Small intestine (tissue), 7 donors: Measurements from ENCODE around the gene KCTD17. TPM values are rescaled to one million over a fixed set of nuclear protein-coding genes. Genes with fewer than 3 reads are reported as not detected.
"Not testable (repeated sequence)": the region's sequence is repeated elsewhere in the genome, so short reads cannot be mapped to it uniquely, and the experiment has no call there.

ENCODE experiments used
- DNase-seq, 2 donors: peaks; one replicate each; pipeline versions ENCODE4 v3.0.0 to v3.0.0-alpha.2; 2013
- FAIRE-seq: peaks from 2 replicates; lab custom pipeline; 2012; peaks lifted over from hg19 to GRCh38; lab: Jason Lieb, UNC
- H3K27ac ChIP-seq, 3 donors: one replicate each; pipeline ENCODE4 v1.5.1; 2013; ENCODE audit warnings: low read length in 2 of 3, mild to moderate bottlenecking in 2 of 3, control low read depth in 1 of 3, inconsistent platforms in 1 of 3, low read depth in 1 of 3, moderate library complexity in 1 of 3
- H3K27me3 ChIP-seq, 3 donors: one replicate each; pipeline ENCODE4 v1.6.1; 2013; ENCODE audit warnings: low read length in 3 of 3, inconsistent platforms in 1 of 3; ENCODE audit not compliant: control insufficient read depth in 3 of 3, insufficient read depth in 3 of 3
- H3K36me3 ChIP-seq, 3 donors: one replicate each; pipeline ENCODE4 v1.6.1; 2013; ENCODE audit warnings: low read length in 3 of 3, inconsistent platforms in 1 of 3, low read depth in 1 of 3, mild to moderate bottlenecking in 1 of 3, moderate library complexity in 1 of 3; ENCODE audit not compliant: control insufficient read depth in 3 of 3, insufficient read depth in 2 of 3
- H3K4me1 ChIP-seq, 3 donors: one replicate each; pipeline ENCODE4 v1.6.1; 2013; ENCODE audit warnings: low read length in 2 of 3, inconsistent platforms in 1 of 3, low read depth in 1 of 3, mild to moderate bottlenecking in 1 of 3, moderate library complexity in 1 of 3; ENCODE audit not compliant: control insufficient read depth in 3 of 3, insufficient read depth in 2 of 3
- H3K4me3 ChIP-seq, 3 donors: one replicate each; pipeline ENCODE4 v1.5.1; 2013; ENCODE audit warnings: low read length in 3 of 3, control low read depth in 1 of 3, inconsistent platforms in 1 of 3, low read depth in 1 of 3, mild to moderate bottlenecking in 1 of 3, moderate library complexity in 1 of 3
- H3K9me3 ChIP-seq, 2 donors: one replicate each; pipeline ENCODE4 v1.6.1; 2013; ENCODE audit warnings: low read depth in 1 of 2, low read length in 1 of 2; ENCODE audit not compliant: control insufficient read depth in 2 of 2, insufficient read depth in 1 of 2
- WGBS, 3 donors: extraction: QIAGEN DNeasy Blood & Tissue Kit; methylation state at CpG; one replicate each; pipeline ENCODE4 v1.1.7; 2013; 5-methylcytosine and 5-hydroxymethylcytosine counted together
- polyA plus RNA-seq, 4 donors: library from polyadenylated mRNA; stranded (reverse) in 3 of 4; unstranded in 1 of 4; fragments of 200-250 nt in 3 of 4; fragments of 120-200 nt in 1 of 4; gene quantifications; one replicate each; pipeline versions ENCODE4 v1.2.1 to v1.2.3, GENCODE V29; 2013
- donor health status: healthy with polysubstance abuse.
- donor health status: control.
- donor health status: control.
- donor health status: Bipolar disorder and iron deficiency.
- donor health status: healthy.

KCTD17 gene
- polyA plus RNA-seq, 4 donors = 3.6 to 18.8 (median 10.3) TPM

DNA sequence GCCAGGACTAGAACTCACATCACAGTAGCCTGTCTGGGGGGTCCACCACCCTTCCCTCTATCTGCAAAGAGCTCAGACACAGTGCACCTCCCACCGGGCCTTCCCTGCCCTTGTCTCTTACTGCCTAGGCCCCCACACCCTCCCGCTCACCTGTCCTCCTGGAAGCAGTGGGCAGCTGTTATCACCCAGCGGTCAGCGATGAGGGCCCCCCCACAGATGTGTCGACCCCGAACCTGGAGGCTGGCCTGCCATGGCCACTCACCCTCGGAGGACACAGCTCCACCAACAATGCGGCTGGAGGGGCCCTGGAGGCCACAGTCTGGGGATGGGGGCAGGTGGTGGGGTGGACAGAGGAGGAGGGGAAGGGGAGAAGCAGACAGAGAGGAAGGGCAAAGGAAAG, 18.8 kb downstream of the KCTD17 start:
- no peaks in the 10 kb centered on the region for H3K36me3 ChIP-seq
- H3K4me1 ChIP-seq = peaks cover 0 to 7% (median 0%) of the 10 kb centered on the region in 3 donors
- WGBS, 3 donors = 73 to 77% (median 75%) methylated on average over 8 of the region's 8 CpGs
- H3K27me3 ChIP-seq = peaks cover 0 to 17% (median 4%) of the 10 kb centered on the region in 3 donors
- no peaks in the 10 kb centered on the region for H3K9me3 ChIP-seq
- H3K4me3 ChIP-seq = no peak overlapping the region
- no peak for DNase-seq
- H3K27ac ChIP-seq = no peak overlapping the region
- FAIRE-seq = no peak

DNA sequence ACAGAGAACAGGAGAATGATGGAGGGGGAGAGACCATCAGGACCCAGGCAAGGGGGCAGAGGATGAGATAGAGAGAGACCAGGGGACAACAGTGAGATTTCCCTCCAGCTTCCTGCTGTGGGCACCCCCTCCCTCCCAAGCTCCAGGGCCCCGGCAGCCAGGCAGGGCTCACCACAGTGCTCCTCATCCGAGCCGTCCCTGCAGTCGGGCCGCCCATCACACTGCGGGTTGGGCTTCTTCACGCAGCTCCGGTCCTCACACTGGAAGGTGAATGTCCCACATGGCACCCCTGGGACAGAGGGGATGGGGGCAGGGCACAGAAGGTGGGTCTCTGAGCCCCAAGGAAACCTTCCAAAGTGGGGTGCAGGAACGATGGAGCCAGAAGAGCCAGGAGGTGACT, 19.2 kb downstream of the KCTD17 start:
- no peak overlapping the region for H3K27ac ChIP-seq
- WGBS, 3 donors = 54 to 68% (median 58%) methylated on average over 8 to 9 of the region's 9 CpGs
- H3K27me3 ChIP-seq = peaks cover 0 to 17% (median 4%) of the 10 kb centered on the region in 3 donors
- no peaks in the 10 kb centered on the region for H3K9me3 ChIP-seq
- FAIRE-seq = no peak
- no peak overlapping the region for H3K4me3 ChIP-seq
- no peak for DNase-seq
- H3K36me3 ChIP-seq = no peaks in the 10 kb centered on the region
- peaks cover 0 to 6% (median 0%) of the 10 kb centered on the region in 3 donors for H3K4me1 ChIP-seq

DNA sequence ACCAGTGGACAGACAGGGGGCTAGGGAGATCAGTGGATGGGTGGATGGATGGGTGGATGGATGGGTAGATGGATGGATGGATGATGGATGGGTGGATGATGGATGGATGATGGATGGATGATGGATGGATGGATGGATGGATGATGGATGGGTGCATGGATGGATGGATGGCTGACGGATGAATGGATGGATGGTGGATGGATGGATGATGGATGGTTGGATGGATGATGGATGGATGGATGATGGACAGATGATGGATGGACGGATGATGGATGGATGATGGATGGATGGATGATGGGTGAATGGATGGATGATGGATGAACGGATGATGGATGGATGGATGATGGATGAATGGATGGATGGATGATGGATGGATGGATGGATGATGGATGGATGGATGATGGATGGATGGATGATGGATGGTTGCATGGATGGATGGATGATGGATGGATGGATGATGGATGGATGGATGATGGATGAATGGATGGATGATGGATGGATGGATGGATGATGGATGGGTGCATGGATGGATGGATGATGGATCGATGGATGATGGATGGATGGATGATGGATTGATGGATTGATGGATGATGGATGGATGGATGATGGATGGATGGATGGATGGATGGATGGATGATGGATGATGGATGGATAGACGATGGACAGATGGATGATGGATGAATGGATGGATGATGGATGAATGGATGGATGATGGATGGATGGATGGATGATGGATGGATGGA, 20.5 kb downstream of the KCTD17 start:
- H3K27ac ChIP-seq, H3K36me3 ChIP-seq, H3K4me3 ChIP-seq, FAIRE-seq, DNase-seq, H3K4me1 ChIP-seq, H3K9me3 ChIP-seq: not testable (repeated sequence)
- WGBS, 3 donors = 95 to 98% (median 96%) methylated on average over 5 of the region's 5 CpGs
- peaks cover 0 to 17% (median 4%) of the 10 kb centered on the region in 3 donors for H3K27me3 ChIP-seq

DNA sequence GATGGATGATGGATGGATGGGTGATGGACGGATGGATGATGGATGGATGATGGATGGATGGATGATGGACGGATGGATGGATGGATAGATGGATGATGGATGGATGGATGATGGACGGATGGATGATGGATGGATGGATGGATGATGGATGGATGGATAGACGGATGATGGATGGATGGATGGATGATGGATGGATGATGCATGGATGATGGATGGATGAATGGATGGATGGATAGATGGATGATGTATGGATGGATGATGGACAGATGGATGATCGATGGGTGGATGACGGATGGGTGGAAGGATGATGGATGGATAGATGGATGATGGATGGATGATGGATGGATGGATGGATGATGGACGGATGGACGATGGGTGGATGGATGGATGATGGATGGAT, 21.1 kb downstream of the KCTD17 start:
- Histone ChIP-seq H3K4me3 (no peak overlapping the region), H3K27me3 (peaks cover 0 to 17% (median 4%) of the 10 kb centered on the region in 3 donors), H3K36me3 (no peaks in the 10 kb centered on the region), H3K9me3 (no peaks in the 10 kb centered on the region), H3K27ac (no peak overlapping the region), H3K4me1 (peaks cover 0 to 6% (median 0%) of the 10 kb centered on the region in 3 donors)
- DNase-seq (no peak), FAIRE-seq (no peak)
- 95 to 97% (median 96%) methylated on average over 8 of the region's 8 CpGs for WGBS, 3 donors

DNA sequence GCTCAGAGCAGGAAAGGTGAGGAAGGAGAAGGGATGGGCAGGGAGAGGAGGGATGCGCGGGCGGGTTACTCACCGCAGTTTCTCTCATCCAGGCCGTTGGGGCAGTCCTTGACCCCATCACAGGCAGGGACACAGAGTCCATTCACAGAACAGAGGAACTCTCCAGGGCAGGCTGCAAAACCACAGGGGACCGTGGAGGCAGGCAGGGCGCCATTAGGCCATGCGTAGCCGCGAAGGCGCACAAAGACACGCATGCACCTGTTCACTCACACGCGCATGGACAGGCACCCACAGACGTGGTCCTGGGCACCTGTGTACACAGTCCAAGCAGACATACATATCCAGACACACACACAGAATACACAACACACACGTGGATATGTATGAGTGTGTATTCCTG, 23.0 kb downstream of the KCTD17 start:
- Histone ChIP-seq H3K4me1 (peaks cover 0 to 4% (median 0%) of the 10 kb centered on the region in 3 donors), H3K4me3 (no peak overlapping the region), H3K27me3 (peaks cover 0 to 6% (median 3%) of the 10 kb centered on the region in 3 donors), H3K9me3 (no peaks in the 10 kb centered on the region), H3K27ac (no peak overlapping the region), H3K36me3 (no peaks in the 10 kb centered on the region)
- 69 to 76% (median 73%) methylated on average over 16 of the region's 16 CpGs for WGBS, 3 donors
- DNase-seq = no peak
- FAIRE-seq = no peak

DNA sequence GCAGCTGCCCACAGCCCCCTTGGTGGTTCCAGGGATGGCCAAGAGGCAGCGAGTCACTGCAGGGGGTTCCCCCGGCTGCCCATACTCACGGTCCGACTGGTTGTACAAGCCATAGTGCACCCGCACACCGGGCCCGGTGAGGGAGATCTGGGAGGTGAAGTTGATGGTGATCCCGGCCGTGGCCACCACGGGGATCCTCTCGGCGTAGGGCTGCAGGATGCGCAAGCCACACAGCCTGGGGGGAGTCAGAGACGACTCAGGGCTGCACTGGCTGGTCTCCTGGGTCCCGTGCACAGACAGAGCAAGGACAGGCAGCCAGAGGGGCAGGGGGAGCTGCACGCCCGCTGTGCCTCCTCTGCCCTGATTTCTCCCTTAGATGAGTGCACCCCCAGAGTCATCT, 23.5 kb downstream of the KCTD17 start:
- Histone ChIP-seq H3K4me3 (no peak overlapping the region), H3K27me3 (peaks cover 0 to 4% (median under 1%) of the 10 kb centered on the region in 3 donors), H3K27ac (no peak overlapping the region), H3K36me3 (no peaks in the 10 kb centered on the region), H3K4me1 (peaks cover 0 to 4% (median 0%) of the 10 kb centered on the region in 3 donors), H3K9me3 (no peaks in the 10 kb centered on the region)
- no peak for FAIRE-seq
- no peak for DNase-seq
- 50 to 73% (median 65%) methylated on average over 16 to 17 of the region's 17 CpGs for WGBS, 3 donors

DNA sequence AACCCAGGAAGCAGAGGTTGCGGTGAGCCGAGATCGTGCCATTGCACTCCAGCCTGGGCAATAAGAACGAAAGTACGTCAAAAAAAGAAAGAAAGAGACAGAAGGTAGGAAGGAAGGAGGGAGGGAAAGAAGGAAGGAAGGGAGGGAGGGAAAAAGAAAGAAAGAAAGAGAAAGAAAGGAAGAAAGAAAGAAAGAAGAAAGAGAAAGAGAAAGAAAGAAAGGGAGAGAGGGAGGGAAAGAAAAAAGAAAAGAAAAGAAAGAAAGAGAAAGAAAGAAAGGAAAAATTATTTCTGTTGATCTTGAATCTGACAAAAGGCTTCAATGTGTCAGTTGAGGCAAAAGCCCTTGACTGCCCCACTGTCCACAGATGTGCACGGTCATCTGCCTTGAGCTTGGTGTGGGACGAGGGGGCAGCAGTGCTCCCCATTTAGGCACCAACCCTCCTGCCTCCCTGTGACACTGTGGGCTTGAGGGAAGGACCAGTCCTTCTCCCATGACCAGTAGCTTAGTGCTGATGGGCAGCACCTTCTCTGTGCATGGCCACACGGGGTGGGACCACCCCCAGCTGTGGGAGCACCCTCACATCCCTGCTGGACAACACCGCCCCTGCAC, 24.4 kb downstream of the KCTD17 start:
- 78 to 81% (median 79%) methylated on average over 9 of the region's 9 CpGs for WGBS, 3 donors
- Histone ChIP-seq H3K9me3 (no peaks in the 10 kb centered on the region), H3K4me3 (no peak overlapping the region), H3K27me3 (no peaks in the 10 kb centered on the region), H3K4me1 (peaks cover 0 to 4% (median 0%) of the 10 kb centered on the region in 3 donors), H3K36me3 (no peaks in the 10 kb centered on the region), H3K27ac (no peak overlapping the region)
- DNase-seq (no peak), FAIRE-seq (no peak)

DNA sequence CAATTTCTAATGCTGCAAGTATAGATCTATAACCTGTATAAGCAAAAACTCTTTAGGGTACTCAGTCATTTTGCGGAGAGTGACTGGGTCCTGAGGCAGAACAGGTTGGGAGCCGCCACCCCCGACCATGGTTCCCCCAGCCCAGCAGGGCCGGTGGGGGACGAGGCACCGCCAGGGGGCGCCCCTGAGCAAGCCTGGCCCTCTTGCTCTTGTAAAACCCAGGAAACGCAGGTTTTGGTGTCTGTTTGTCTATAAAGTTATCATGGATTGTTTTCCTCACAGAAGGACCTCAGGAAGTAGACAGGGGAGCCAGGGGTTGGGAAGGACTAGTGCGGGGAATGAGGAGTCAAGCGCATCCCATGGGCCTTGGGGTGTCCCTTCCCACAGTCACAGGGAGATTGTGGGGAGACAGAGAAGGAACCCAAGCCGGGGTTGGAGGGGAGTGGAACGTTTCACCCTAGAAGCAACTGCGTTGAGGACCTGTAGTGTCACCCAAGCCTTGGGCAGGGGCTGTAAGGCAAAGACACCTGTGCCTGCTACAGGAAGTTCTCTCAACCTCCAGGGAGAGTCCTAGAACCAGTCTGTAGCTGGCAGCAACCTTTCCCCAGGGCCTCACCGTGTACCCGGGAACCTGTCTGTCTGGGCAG, 26.4 kb downstream of the KCTD17 start:
- Histone ChIP-seq H3K4me3 (no peak overlapping the region), H3K4me1 (peaks cover 0 to 4% (median 0%) of the 10 kb centered on the region in 3 donors), H3K9me3 (no peaks in the 10 kb centered on the region), H3K36me3 (no peaks in the 10 kb centered on the region), H3K27me3 (no peaks in the 10 kb centered on the region), H3K27ac (no peak overlapping the region)
- peak; percentile 52 to 79 for DNase-seq
- WGBS, 3 donors = 21 to 25% (median 21%) methylated on average over 15 of the region's 15 CpGs
- no peak for FAIRE-seq
